Middle frontal gyrus (tissue), 1 donor: ENCODE data around the gene ADAM23.

Experiments used
- DNase-seq: peaks from one replicate; pipeline ENCODE4 v3.0.0-alpha.2; 2015; ENCODE audit warnings: low spot score; ENCODE audit errors: extremely low spot score

ADAM23 gene

GRCh38 chr2:206561962-206562361 lies 118.6 kb downstream of the ADAM23 start:
- no peak for DNase-seq

DNA sequence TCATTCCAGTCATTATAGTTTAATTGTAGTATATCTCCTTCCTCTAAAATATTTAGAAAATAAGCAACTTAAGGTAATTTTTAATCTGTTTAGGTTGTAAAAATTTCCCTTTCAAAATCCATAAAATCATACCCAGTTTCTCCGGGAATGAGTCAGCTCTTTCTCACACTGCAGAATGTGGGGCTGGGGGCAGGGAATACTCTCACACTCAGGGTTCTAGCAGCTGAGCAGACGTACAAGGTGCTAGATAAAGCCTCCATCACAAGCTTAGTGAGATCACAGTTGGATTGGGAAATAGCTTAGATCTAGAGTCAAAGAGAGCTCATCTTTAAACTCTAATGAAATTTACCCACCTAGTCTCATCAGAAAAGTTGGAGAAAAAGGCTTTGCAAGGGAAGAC lies 119.0 kb downstream of the ADAM23 start:
- DNase-seq, result no peak

GRCh38 chr2:206563374-206563773 lies 120.0 kb downstream of the ADAM23 start:
- no peak for DNase-seq

DNA sequence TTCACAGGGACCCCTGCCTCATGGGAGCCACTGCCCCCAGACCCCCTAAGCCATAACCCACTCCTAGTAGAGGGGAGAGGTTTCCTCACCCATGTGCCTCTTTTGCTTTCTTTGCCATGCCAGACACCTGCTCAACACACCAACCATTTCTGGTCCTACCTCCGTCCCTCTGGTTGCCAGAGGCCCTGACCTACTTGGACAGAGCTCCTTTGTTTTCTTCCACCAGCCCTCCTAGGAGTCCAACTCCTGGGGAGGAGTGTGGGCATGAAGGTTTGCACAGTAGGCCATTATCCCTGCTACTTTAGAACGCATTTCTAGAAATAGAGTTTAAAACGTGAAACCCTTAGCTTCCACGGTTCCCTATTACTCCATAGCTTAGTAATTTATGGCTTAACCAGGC lies 122.3 kb downstream of the ADAM23 start:
- DNase-seq, result no peak

DNA sequence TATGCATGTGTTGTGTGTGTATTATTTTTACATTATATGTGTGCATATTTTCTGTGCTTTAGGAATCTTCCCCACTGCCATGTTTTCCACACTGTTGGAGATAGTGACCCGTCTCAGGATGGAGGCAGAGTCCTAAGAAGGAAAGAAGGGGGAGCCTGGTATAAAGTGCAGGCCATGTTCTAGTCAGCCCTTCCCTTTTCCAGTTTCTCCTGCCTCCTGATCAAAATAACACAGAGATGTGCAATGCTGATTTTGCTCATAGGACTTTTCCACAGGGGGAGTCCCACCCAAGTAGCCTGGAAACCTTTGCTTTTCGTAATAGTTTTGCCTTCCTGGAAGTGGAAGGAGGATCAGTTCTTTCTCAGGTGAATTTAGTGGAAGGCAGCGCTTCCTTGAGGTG lies 126.1 kb downstream of the ADAM23 start:
- DNase-seq, result no peak

DNA sequence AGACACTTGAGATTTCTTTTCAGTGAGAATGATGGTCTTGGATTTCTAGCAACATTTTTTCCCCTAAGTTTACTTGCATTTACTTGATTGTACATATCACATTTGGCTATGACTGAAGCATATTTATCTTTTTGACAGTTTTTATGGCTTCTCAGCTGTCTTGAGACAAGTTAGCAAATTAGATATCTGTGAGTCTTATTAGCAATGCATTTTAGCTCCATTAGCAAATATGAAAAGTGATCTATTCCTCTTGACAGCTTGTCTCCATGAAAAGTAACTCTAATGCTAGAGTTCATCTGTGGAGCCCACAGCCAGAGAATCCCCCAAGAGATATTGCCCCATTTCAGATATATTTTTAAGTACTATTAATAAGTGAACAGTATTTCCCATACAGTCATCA lies 126.9 kb downstream of the ADAM23 start:
- DNase-seq, result no peak

DNA sequence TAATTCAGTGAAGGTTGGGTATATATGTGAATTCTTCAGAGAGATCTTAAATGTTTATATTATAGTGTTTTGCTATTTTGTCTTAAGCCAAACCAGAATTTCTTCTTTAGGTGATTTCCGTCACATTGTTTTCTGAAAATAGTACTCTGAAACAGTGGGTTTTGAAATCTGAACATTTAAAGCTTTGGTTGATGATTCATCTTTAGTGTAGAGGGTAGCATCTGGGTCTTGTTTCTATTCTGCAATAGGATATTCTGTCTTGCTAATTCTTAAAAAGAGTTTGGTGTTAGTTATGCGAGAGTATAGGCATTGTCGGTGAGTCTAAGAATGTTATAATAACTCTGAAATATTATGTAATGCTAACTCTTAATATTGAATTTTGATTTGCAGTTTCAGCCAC lies 129.4 kb downstream of the ADAM23 start:
- DNase-seq, result no peak

- no peak for DNase-seq
Measured at GRCh38 chr2:206573793-206574192, 130.5 kb downstream of the ADAM23 start.

DNA sequence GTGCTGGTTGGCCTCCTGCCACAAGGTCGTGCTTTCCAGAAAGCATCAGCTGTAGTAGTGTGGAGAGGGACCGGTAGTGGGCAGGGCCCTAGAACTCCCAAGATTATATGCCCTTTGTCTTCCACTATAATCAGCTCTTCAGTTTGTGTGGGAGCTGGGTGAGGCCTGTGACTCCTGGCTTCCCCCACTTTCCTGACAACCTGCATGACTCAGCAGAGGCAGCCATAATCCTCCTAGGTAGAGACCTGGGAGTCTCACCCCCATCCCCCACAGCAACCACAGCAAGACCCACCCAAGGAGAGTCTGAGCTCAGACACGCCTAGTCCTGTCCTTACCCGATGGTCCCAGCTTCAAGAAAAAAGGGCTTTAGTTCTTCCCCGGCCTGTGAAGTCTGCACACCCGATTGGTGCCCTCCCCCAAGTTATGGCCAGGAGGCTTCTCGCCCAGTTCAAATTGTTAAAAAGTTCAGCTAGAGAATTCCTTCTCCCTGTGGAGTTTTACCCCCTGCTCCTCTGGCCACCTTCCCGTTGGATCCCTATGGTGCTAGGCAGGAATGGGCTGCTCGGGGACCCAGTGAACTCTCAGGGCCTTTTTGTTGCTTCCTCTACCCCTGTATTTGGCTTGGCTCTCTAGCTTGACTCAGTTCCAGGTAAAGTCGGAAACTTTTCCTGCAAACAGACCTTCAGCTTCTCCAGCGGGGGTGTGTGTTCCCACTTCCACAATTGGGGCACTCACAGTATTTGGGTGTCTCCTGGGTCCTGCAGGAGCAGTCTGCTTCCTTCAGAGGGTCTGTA lies 141.2 kb downstream of the ADAM23 start:
- DNase-seq, result no peak

GRCh38 chr2:206585335-206585734 lies 142.0 kb downstream of the ADAM23 start:
- DNase-seq, result no peak

GRCh38 chr2:206586609-206587008 lies 143.3 kb downstream of the ADAM23 start:
- no peak for DNase-seq

DNA sequence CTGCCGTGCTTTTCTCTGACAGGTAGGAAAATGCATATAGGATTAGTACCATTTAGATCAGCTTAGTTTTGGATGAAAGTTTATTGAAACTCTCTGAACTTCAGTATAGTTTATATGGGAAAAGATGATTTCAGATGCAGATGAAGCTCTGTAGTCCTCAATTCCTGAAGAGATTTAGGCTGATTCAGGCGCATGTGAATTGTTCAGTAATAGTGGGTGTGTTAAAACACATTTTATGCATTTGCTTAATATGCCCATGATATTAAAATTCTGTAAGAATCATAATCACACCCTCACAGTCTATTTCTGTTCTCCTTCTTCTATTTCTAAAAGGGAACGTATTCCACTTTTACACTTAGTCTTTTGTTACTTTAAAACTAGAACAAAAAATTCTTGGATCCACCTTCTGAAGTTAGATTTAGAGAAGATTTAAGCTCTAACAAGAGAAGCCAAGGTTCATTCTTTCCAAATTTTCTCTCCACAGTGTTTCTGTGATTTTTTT lies 154.4 kb downstream of the ADAM23 start:
- peak; percentile 21 for DNase-seq

DNA sequence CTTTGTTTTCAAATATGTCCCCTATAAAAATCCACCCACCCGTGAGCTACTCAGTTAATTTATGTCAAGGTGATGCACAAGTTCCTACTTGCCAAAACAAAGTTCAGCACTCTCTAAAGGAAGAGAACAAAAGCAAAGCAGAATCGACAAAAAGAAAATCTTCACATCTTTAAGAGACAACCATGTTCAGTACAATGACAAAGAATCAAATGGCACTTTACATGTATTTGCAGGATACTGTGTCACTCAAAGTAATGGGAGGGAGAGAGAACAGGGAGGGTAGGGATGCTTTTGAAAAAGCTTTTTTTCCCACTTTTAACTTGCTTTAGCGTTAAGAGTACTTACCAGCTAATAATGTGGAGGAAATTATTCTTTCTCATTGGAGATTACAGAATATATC lies 159.9 kb downstream of the ADAM23 start:
- DNase-seq, result no peak

DNA sequence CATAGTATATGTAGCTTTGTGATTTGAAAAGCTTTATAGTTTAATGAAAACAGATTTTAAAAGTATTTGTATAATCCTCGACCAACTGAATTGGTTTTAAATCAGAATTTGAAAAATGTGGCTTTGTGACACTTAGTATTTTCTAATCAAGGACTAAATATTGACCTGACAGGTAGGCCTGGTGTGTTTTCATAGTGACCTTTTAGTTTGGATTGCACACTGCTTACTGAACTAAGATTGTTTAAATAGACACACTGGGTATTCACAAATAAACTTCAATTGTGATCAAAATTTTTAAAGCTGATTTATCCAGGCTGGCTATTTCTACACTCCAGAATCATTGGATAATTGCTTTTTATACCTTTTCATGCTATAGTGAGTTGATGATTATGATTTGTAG lies 167.1 kb downstream of the ADAM23 start:
- no peak for DNase-seq

DNA sequence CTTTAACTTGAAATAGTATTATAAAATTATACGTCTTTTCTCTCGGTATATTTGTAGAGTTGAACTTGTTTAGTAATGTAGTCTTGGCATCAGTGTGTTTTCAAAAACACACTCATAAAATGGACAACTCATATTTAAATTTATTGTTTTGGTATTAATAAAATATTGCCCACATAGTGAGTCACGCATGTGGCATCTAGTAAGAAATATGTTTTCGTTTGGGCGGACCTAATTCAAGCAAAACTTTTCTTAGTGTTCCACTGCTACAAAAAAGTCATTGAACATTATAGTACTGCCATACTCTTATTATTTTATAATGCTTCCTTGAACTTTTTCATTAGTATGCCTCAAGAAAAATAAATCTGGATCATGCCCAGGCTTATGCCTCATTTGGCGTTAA lies 167.9 kb downstream of the ADAM23 start:
- no peak for DNase-seq

DNA sequence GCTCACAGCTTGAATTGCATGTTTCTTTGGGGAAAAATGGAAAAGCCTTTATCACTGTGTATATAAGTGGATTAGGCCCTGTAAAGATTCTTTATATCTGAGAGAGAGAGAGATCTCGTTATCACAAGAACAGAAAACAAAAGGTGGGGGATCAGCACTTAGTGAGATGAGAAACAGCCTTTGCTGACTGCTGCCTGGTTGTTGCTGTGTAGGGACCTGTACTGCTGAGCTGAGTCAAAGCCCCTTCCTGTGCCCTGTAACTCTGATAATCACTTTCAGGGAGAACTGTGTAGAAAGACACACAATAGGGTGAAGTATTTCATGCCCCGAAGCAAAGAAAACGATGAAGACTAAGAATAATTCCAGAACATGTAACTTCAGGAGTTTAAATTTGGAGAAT lies 168.4 kb downstream of the ADAM23 start:
- no peak for DNase-seq

- no peak for DNase-seq
Measured at GRCh38 chr2:206614811-206615210, 171.5 kb downstream of the ADAM23 start.

DNA sequence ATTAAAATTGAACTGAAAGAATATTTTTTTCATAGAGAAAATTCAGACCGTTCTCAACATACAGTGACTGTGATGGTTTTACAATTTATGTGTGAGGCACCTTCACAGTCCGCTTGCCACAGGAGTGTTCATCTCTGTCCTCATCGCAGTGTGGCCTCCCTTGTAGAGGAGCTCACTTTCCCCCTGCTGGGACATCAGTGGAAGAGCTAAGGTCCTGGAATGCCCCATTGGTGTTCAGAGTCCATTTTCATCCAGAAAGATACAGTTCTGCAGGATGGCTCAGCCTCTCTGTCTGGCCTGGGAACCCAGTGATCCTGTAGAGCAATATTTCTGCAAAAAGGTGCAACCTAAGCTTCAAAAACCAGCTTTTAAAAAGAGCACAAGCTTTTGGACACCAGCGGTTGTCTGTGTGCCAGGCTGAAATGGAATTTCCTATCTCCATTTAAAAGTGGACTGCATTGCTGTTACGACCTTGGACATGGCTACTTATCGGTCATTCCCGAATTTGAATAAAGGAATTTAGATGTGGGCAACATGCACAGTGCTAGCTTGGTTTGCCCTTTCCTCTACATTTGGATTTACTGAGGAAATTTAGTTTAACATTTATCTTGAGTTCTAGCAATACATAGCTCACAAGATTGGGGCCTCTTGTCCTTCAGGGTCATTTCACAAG lies 172.2 kb downstream of the ADAM23 start:
- DNase-seq, result no peak

DNA sequence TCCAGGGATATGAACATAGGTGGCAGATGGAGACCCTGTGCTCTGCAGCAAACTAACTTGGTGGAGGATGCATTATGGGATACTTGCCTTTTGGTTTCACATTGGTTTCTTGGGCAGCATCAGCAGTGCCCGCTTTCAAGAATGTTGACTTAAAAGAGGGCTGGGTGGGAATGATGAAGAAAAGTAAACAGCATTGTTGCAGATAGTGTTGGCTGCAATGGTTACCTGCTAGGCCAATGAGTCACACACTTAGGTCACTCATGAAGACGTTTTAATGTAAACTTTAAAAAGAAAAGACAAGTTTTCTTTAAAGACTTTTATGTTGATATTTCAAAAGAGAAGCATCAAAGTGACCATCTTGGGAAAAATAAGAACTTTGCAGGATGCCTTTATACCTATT lies 172.8 kb downstream of the ADAM23 start:
- no peak for DNase-seq

- DNase-seq, result no peak
Measured at GRCh38 chr2:206619011-206619410, 175.7 kb downstream of the ADAM23 start.

DNA sequence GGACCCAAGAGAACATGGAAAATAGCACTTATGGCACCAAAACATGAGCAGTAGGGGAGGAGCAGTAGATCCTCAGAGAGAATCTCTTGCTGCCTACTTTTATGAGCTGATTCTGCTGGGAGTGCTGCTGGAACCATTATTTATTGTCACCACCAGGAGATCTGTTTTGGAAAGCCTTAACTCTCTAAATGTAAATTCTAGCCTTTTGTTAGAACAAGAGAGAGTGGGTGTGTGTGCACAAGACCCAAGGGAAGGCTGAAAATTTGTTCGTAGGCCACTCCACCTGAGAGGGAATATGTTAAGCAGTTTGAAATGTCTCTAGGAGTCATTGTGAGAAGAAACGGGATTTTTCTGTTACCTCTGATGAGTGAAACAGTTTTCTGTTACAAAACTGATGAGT lies 182.8 kb downstream of the ADAM23 start:
- no peak for DNase-seq

- no peak for DNase-seq
Measured at GRCh38 chr2:206627632-206628031, 184.3 kb downstream of the ADAM23 start.

- DNase-seq, result no peak
Measured at GRCh38 chr2:206631340-206631739, 188.0 kb downstream of the ADAM23 start.
